Measurements from ENCODE around the gene TSHZ2. TPM values are rescaled to one million over a fixed set of nuclear protein-coding genes. Genes with fewer than 3 reads are reported as not detected.

TSHZ2 gene
- total RNA-seq, 6 experiments from 2014 or later, result not detected

DNA sequence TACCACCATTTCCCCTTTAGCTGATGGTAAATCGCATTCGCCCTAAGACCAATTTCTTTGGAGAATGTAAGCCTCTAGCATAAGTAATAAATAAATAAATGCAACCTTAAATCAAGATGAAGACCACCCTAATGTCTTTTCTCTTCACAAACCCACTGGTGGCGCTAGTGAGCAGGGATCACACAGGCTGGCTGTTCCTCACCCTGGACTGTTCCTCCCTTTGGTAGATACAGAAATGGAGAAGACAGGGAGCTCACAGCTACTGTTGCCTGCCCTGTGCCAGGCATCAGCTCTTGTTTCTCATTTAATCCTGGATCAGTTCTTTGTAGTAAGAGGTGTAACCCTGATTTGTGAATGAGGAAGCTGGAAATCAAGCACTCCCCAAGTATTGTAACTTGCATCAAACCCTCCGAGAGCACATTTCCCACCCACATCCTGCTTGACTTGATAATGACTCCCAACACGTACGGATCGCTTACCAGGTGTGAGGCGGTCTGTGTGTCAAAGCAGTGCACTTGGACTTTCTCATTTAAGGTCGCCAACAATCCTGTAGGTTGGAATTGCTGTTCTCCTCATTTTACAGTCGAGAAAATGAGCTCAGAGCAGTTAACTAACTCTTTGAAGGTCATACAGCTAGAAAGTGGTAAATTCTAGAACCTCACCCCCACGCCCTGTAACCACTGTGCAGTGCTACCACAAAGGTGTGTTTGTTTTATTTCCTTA is 236.1 kb downstream of the TSHZ2 start:
- Mint-ChIP-seq H3K9me3 (peaks cover 16% of the 10 kb centered on the region; the same call in 1 of the 2 replicates), H3K4me1 (ENCODE audit: low read depth) (no peaks in the 10 kb centered on the region), H3K27ac (no peak overlapping the region), H3K4me3 (no peak overlapping the region), H3K27me3 (ENCODE audit: insufficient read depth) (no peaks in the 10 kb centered on the region), H3K36me3 (ENCODE audit: low read depth) (no peaks in the 10 kb centered on the region)
- DNase-seq, result no peak
- TF ChIP-seq CTCF (IDR thresholded peaks at IDR 0.05), result no peak; the same call in 1 of the 2 replicates

DNA sequence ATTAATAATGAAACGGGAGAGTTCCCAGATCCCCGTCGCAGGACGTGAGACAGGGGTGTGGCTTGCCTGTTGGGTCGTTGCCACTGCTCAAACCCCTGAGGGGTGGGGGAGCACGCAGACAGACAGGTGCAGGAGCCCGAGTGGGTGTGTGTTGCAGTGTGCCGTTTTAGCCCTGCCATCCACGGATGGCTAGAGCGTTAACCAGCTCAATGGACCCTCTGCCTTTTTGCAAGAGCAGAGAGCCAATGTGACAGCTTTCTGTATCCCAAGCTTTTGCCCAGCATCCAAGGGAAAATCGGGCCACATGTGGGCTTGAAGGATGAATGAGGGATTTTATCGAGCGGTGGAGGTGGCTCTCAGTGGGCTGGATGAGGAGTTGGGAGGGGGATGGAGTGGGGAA is 237.9 kb downstream of the TSHZ2 start:
- TF ChIP-seq CTCF (IDR thresholded peaks at IDR 0.05), result no peak
- H3K4me3 Mint-ChIP-seq, result no peak overlapping the region
- no peaks in the 10 kb centered on the region for H3K36me3 Mint-ChIP-seq (ENCODE audit: low read depth)
- no peaks in the 10 kb centered on the region for H3K4me1 Mint-ChIP-seq (ENCODE audit: low read depth)
- no peak for DNase-seq
- peaks cover 19% of the 10 kb centered on the region for H3K9me3 Mint-ChIP-seq
- H3K27ac Mint-ChIP-seq, result no peak overlapping the region
- no peaks in the 10 kb centered on the region for H3K27me3 Mint-ChIP-seq (ENCODE audit: insufficient read depth)

DNA sequence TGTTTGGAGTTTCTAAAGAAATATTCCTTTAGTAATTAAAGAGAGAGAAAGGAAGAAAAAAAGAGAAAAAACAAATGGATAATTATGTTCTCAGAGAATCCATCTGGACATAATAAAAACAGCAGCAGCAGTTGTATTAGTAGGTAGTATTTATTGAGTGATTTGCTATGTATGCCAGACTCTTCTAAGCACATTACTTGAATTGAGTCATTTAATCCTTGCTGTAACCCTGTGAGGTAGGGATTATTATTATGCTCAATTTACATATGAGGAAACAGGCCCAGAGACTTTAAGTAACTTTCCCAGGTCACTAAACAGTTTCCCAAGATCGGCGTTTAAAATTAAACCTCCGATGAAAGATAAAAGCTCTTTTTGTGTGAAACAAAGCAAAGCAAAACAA is 238.8 kb downstream of the TSHZ2 start:
- Mint-ChIP-seq H3K27me3 (ENCODE audit: insufficient read depth) (no peaks in the 10 kb centered on the region; the same call in 1 of the 2 replicates), H3K4me1 (ENCODE audit: low read depth) (no peaks in the 10 kb centered on the region), H3K36me3 (ENCODE audit: low read depth) (no peaks in the 10 kb centered on the region), H3K4me3 (no peak overlapping the region), H3K27ac (no peak overlapping the region), H3K9me3 (peaks cover 23% of the 10 kb centered on the region)
- no peak for TF ChIP-seq CTCF (IDR thresholded peaks at IDR 0.05)
- no peak for DNase-seq

DNA sequence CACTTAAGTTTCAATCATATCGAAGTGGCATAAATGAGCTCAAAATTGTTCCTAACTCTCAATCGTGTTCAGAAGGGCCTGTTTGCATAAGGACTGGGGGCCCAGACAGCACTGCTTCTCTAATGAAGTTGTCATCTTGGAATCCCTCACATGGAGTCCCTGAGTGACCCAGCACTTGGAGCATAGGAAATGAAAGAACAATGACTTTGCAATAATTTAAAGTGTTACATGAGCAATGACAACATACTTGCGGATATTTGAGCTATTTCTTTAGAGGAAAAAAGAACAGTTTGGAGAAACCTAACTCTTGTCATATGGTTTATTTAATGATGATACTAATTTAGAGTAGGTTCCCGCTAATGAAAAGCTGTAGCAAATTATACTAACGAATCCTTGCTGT is 239.9 kb downstream of the TSHZ2 start:
- H3K27ac Mint-ChIP-seq, result no peak overlapping the region
- H3K36me3 Mint-ChIP-seq (ENCODE audit: low read depth), result no peaks in the 10 kb centered on the region
- no peak for TF ChIP-seq CTCF (IDR thresholded peaks at IDR 0.05)
- no peak overlapping the region for H3K4me3 Mint-ChIP-seq
- H3K9me3 Mint-ChIP-seq, result peaks cover 23% of the 10 kb centered on the region
- no peaks in the 10 kb centered on the region for H3K4me1 Mint-ChIP-seq (ENCODE audit: low read depth)
- H3K27me3 Mint-ChIP-seq (ENCODE audit: insufficient read depth), result no peaks in the 10 kb centered on the region; the same call in 1 of the 2 replicates
- no peak for DNase-seq

DNA sequence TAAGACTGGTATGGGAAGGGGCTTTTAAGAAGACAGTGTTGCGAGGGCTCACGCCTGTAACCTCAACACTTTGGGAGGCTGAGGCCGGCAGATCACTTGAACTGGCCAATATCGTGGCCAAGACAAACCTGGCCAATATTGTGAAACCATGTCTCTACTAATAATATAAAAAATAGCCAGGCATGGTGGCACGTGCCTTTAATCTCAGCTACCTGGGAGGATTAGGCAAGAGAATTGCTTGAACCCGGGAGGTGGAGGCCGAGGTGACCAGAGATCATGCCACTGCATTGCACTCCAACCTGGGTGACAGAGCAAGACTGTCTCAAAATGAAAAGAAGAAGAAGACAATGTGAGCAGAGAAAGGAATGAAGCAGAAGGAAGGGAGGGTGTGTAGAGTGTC is 242.2 kb downstream of the TSHZ2 start:
- no peak overlapping the region for H3K27ac Mint-ChIP-seq

More for the DNA sequence above, 242.2 kb downstream of the TSHZ2 start:
- Mint-ChIP-seq H3K27me3 (ENCODE audit: insufficient read depth) (no peaks in the 10 kb centered on the region; the same call in 1 of the 2 replicates), H3K4me1 (ENCODE audit: low read depth) (no peaks in the 10 kb centered on the region), H3K36me3 (ENCODE audit: low read depth) (no peaks in the 10 kb centered on the region), H3K9me3 (peaks cover 23% of the 10 kb centered on the region), H3K4me3 (no peak overlapping the region)
- no peak for TF ChIP-seq CTCF (IDR thresholded peaks at IDR 0.05)
- no peak for DNase-seq
